Measurements from ENCODE around the gene UNC93A. TPM values are rescaled to one million over a fixed set of nuclear protein-coding genes. Genes with fewer than 3 reads are reported as not detected.
"Not testable (repeated sequence)": the region's sequence is repeated elsewhere in the genome, so short reads cannot be mapped to it uniquely, and the experiment has no call there.

The UNC93A gene
- total RNA-seq, 1 donor from 2014 or later, result not detected

DNA sequence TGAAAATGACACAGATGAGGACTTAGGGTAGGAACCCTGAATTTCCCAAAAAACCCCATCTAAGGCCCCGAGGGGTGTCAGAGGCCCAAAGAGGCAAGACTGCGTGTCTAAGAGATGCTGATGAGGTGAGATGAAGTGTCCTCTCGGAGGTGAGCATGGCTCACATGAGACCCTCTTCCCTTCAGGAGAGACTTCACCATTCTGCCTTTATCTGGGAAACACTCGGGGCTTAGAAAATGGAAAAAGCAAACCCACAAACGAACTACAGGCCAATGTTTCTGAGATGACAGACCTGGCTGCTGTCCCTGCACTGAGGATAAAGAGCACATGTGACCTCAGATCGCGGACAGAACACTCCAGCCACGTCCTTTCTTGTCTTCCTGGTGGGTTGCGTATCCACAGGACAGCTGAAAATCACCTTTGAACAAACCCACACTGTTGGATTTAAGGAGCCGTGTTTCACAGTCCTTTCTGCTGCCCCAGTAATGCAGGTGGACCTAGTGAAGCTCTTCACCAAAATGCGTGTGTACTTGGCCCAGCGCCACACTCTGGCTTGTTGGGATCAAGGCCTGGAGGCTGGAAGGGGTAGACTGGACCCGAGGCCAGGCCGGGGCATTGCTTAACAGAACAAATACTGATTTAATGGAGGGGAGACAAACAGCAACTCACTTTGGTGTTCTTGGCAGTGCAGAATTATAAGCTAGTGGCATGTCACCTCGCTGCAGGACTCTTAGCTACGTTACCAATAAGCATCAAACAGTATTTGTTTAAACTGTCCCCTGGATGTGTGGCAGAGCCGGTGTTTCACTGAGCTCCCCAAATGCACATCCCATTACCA is 18.5 kb downstream of the UNC93A start:
- DNase-seq (ENCODE audit: low spot score), result not testable (repeated sequence)

DNA sequence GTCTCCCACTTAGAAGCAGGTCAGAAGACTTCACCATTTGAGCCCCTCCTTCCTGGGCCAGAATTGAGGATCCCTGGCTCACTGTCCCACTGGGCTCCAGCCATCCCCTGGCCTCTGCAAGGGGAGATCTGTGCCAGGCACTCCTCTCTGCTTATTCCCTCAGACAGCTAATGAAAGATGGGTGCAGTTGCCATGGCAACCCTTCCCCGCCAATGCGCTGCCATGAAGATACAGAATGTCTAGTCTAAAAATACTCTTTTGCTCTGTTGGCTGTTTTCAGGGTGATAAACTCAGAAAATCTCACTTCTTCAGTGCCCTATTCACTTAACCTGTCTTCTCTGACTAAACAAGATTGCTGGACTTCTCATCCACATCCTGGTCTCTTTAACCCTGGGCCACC is 20.2 kb downstream of the UNC93A start:
- no peak for DNase-seq (ENCODE audit: low spot score)

DNA sequence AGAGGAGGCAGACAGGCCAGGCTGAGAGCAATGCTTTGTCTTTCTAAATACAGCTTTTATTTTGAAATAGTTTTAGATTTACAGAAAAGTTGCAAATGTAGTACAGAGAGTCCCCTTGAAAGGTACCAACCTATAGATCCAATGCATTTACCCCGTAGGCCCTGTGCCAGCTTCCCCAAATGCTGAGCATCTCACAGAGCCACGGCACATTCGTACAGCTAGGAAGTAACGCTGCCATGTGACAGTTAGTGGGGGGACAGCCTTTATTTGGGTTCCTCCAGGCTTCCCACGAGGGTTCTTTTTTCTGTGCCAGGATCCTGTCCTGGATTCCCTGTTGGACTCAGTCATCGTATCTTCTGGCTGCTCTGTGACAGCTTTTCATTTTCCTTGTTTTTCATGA is 20.6 kb downstream of the UNC93A start:
- not testable (repeated sequence) for DNase-seq (ENCODE audit: low spot score)

DNA sequence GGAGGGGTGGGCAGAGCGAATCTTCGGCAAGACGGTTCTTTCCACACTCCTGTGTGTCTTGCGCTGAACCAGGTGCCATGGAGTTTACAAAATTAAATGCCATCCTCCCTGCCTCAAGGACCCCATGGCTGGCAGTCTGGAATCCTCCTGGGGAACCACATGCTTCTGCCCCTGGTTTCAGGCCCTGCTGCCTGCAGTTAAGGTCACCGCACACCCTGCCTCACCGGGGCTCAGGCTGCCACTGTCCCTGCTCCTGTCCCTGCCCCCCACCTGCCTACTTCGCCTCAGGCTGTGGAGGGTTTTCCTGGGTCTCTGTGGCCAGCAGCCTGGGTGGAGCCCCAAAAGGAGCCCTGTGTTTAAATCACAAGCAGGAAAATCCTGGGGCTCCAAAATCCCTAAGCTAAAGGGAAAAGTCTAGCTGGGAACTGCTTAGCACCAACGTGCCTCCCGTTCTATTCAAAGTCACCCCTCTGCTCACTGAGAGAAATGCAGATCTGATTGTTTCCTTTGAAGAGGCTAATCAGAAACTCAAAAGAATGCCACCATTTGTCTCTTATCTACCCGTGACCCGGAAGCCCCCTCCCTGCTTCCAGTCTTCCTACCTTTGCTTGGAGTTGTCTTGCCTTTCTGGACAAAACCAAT is 23.2 kb downstream of the UNC93A start:
- no peak for DNase-seq (ENCODE audit: low spot score)

DNA sequence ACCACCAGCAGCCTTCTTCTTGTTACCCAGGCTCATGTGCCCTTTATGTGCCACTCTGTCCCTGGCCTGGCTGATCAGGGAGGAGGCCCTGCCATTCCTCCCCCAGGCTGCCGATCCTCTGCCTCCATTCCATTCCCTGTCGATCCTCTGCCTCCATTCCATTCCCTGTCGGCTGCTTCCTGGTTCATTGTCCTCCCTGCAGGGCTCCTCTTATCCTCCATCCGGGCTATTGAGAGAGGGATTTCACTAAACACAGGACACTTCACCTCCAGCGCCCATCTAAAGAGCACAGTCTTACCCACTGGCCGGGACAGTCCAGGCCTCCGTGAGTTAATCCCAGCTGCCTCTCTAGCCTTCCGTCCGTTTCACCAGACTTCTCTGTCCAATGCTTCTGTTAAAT is 26.1 kb downstream of the UNC93A start:
- DNase-seq (ENCODE audit: low spot score), result no peak

DNA sequence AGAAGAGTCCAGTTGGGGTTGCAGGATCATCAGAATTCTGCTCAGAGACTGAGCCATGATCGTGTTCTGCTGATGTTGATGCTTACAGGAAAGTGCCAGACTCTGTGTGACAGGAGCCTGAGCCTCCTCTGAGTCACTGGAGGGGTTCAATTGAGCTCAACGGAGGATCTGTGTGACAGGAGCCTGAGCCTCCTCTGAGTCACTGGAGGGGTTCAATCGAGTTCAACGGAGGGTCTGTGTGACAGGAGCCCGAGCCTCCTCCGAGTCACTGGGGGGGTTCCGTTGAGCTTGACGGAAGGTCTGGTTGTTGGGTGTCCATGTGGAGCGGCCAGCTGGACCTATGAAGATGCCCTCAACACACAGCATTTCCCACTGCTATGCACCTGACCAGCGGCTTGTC is 27.2 kb downstream of the UNC93A start:
- DNase-seq (ENCODE audit: low spot score), result not testable (repeated sequence)

DNA sequence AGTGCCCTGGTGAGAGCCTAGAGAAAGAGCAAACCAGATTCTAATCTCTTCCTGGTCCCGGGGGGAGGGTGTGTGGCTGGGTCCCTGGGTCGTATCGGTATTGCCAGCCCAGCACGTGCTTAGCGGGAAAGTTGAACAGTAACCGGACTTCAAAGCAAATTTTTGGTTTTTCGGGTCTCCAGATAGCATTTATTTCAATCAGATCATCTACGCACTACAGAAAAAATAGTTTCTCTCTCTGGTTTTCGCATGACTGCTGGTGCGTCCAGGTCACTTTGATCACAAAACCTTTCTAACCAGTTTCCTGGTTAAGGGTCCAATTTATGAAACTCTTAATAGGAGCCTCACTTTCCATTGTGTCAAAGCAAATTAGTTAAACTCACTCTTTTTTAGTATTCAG is 27.7 kb downstream of the UNC93A start:
- DNase-seq (ENCODE audit: low spot score), result not testable (repeated sequence)

DNA sequence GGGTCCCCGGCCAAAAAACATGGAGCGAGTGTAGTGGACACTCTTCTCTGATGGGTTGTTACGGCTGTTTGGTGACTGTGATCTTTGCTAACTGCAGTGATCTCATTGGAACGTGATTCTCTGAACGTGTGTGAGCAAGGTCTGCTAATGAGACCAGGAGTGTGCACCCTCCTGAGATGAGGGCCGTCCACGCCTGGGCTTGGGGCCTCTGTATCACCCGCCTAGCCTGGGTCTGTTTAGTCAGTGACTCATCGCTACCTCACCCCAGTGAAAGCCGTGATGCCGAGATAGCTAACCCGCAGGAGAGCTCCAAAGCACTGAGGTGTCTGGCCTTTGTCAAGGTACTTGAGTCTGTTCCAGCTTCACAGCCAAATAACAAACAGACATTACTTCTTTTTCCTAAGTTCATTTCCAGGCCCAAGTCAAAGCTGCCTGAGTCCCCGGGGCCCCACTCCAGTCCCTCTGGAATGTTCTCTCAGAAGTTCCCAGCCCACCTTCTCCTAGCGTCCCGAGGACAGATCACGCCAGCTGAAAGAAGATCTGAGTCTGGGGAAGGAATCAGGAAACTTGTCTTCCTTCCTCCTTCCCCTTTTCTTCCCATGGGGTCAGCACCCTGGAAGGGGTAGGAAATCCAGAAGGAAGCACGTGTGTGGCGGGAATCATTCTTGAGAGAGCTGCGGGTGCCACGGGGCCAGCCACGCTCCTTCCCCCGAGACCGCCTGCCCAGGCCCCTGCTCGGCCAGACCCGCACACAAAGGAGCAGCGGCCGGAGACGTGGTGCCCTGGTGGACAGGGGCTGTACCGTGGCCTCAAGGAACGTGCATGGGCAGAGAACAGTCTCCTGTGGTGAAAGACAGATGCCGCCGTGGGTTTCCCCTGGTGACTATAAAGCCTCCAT is 29.0 kb downstream of the UNC93A start:
- not testable (repeated sequence) for DNase-seq (ENCODE audit: low spot score)

DNA sequence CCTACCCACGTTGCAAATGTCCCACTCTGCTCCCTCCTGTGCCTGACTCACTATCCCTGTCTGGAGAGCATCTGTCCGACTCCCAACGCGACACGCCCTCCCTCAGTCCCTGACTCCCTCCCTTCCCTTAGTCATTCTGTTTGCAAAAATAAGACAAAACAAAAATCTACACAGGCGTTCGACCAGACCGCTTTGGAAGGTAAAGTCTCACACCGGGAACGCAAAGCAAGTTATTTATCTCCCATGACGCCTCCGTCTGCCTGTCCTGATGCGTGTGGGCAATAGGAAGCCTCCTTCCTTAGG is 29.6 kb downstream of the UNC93A start:
- DNase-seq (ENCODE audit: low spot score), result not testable (repeated sequence)

DNA sequence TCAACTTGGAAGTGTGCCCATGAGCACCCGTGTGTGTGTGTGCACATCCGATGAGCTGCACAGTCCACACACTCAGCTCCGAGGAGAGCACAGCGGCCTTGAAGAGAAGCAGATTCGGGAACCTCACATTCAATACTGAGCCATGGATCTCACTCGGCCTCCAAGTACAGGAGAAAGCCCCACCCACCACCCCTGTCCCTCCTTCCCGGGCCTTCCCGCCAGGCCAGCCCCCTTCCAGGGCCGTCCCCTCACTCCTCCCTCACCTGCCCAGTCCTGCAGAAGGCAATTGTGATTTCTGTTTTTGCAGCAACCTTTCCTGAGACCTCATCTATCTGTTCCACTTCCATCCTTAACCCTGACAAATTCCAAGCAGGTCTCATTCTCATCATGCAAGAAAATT is 30.1 kb downstream of the UNC93A start:
- not testable (repeated sequence) for DNase-seq (ENCODE audit: low spot score)

DNA sequence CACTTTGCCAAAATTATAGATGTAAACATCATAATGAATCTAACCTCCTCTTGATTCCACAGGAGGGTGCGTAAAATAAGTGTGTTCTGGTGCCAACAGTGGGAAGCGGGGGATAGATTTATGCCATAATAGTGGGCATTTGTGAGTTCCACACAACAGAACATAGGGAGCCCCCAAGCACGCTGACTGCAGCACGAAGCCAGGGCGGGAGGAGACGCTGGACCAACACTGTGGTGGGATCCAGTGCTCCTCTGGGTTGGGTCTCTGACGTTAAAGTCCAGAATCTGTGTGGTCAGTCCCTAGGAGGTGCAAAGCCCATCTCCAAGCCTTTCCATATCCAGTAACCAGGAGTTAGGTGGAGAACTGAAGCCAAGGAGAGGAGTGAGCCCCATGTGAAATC is 32.0 kb downstream of the UNC93A start:
- DNase-seq (ENCODE audit: low spot score), result no peak

DNA sequence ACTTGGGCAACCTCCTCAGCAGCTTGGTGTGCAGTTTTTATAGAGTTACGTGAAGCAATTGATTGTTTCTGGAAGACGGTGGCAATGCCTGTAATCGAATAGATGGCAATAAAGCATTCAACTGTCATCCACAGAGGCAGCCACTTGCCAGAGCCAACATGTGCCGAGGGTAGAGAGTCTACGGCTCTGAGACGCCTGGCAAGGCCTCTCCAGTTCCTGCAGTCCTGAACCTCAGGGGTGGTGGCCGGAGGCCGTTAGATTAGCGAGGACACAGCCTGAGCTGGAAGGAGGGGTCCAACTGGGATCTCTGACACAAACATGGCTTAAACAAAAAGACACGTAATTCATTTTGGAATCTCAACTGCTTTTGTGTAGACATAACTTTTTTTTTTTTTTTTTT is 33.0 kb downstream of the UNC93A start:
- peak; percentile 17 for DNase-seq (ENCODE audit: low spot score)

DNA sequence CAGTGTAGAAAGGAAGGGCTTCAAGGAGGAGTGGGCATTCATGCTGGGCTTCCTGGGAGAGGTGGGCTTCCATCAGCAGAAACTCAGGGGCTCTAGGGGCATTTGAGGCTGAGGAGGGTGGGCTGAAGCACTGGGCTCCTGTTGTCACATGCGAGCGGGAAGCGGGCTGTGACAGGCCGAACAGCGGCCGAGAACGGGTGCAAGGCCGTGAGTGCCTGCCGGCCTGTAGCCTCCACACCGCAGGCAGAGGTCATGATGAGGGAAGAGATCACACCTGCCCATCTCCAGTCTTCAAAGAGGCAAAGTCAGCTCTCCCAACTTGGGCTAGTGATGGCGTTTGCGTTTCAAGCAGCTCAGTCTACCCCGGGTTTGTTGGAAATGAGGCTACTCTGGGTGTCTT is 34.7 kb downstream of the UNC93A start:
- peak; percentile 28 for DNase-seq (ENCODE audit: low spot score)

DNA sequence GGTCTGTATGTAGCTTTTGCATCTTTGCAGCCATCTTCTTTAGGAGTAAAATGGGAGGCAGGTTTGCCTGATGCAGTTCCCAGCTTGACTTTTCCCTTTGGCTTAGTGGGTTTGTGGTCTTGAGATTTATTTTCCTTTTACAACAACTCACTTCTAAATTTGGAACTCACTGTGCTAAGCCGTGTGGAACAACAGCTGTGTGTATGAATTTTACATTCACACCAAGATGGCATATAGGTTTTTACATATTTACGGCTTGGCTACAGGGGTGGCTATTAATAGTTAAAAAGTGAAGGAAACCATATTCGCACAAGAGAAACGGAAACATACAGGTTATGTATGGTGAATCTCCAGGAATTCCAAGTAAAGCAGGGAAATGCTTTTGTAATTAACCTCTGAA is 36.3 kb downstream of the UNC93A start:
- DNase-seq (ENCODE audit: low spot score), result peak; percentile 3

DNA sequence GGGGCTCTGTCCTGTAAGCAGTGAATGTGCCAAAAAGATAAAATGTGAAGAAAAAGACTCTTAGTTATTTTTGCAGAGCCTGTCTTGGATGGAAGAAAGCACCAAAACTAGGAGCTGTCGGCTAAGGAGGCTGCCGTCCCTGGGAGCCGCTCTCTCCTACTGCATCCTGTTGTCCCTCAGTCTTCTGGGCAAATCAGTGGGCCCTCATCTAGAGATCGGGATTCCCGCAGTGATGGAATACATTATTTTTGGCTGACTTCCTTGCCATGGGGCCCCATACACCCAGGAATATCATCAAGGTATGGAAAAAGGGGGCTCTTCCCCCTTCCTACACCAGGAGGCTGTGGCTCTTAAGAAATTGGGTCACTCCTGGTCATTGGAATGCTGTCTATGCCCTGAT is 37.0 kb downstream of the UNC93A start:
- DNase-seq (ENCODE audit: low spot score), result peak; percentile 8

DNA sequence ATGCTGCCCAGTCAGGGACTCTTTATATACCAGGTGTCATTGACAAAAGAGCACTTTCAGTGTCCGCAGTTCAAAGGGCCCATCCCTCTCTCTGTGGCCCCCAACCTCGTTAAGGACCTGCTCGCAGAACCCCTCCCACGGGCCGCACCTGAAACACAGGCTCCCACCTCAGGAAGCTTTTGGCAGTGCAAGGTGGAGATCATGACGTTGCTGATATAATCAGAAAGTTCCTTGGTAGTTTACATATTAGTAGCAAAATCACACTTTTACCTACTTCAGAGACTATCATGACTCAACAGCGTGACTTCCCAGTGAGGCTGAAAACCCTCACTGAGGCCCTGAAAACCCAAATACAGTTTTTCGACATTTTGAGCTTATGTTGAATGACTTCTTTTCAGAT is 37.9 kb downstream of the UNC93A start:
- DNase-seq (ENCODE audit: low spot score), result peak; percentile 24

DNA sequence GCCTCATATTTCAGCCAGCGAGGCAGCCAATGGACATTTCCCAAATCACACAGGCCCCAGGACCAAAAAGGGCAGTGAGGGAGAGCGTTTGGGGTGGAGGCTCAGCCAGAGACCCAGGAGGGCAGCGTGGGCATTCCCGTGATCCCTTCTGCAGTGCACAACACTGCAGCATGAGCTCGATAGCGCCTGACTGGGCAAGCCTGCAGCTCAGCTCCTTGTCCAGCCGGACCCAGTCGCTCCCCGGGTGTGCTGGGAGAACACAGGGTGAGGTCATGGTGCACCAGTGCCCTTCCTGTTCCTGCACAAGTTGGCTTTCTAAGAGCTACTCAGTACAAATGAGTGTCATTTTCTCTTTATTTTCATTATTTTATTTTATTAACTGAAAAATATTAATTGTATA is 39.6 kb downstream of the UNC93A start:
- DNase-seq (ENCODE audit: low spot score), result peak; percentile 41

DNA sequence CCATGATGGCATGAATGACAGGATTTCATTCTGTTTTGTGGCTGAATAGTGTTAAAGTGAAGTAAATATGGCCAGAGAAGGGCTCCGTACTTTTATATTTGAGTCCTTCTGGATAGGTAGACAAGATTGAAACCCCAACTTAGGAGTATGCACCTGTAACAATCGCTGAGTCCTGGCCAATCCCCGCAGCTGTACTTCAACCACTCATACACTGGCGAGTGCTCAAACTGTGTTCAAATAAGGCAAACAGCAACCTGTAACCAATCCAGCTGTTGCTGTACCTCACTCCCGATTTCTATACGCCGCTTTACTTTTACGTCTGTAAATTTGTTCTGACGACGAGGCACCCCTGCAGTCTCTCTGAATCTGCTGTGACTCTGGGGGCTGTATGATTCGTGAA is 40.5 kb downstream of the UNC93A start:
- no peak for DNase-seq (ENCODE audit: low spot score)

DNA sequence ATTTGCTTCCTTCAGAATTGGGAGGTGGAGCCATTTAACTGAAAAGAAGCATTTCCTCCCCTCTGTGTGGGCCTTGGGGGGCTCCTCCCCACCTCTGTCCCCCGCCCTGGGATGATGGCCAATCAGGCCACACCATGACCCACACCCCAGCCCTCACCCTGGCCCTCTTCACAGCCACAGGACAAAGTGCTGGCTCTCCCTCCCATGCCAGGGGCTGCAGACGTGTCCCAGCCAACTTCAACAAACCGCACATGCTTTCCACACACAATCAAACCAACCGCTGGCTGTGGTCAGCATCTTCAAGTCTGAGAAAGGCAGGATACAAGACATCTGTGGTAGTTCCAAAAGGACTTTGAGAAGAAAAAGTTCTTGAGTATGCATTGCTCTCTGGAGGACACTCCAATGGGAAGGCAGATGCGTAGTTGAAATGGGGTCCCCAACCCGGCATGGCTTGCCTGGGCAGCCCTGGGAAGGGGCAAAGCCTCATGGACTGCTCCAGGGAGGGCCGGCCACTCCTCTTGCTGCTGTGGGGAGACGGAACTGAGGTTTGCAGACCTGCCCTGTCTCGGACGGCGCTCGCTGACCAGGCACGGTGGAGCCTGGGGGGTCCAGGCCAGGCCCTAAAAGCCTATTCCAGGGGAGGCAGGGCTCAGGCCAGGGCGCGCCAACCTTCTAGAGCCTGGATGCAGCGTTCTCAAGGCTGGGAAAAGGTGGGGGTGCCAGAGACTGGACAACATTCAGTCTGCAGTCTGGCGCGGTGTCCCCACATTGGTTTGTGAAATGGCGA is 45.9 kb downstream of the UNC93A start:
- DNase-seq (ENCODE audit: low spot score), result no peak

DNA sequence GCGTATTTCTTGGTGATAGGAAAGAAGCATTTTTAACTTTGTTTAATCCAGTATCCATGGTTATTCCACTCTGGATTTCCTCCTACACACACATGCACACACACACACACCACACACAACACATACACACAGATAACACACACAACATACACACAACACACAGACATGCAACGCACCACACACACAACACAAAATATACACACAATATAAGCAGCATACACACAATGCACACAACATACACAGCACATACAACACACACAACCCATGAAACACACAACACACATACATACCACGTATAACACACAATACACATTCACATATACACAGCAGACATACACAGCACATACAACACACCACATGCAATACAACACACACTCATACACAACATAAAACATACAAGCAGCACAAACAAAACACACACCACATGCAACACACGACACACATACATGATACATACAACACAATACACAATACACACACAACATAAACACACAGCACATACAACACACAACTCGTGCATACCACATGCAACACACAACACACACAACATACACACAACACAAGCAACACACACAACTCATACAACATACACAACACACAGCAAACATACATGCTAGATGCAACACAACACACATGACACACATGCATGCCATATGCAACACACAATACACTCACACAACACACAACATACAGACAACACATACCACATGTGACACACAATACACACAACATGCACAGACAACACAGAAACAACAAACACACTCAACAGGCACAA is 46.7 kb downstream of the UNC93A start:
- DNase-seq (ENCODE audit: low spot score), result no peak

DNA sequence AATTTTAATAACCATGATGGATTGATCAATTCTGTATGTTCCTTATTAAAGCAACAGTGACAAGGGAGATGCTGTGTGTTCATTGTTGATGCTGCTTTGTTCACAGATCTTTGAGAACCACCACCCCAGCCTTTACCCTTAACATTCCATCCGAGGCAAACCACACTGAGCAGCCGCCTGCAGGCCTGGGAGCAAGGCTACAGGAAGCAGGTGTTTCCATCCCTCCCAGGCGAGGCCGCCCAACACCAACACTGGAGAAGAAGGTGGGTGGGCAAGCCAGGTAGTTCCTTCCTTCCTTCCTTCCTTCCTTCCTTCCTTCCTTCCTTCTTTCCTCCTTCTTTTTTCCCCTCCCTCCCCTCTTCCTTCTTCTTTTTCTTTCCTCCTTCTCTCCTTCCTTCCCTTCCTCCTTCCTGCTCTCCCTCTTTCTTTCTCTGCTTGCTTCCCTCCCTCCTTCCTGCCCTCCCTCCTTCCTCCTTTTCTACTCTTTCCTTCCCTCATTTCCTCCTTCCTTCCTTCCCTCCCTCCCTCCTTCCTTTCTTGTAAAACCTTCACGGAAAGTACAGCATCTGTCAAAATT is 47.5 kb downstream of the UNC93A start:
- DNase-seq (ENCODE audit: low spot score), result no peak
